NB4 (cell line): ENCODE data around the gene ARFGAP1.

ENCODE experiments used
- MAX ChIP-seq: IDR thresholded peaks from 2 replicates; pipeline ENCODE4 v1.6.1; 2011; ENCODE audit warnings: low read depth, low read length
- MYC ChIP-seq: IDR thresholded peaks from 2 replicates; pipeline ENCODE4 v1.6.1; 2011; ENCODE audit warnings: low read depth, low read length
- POLR2A ChIP-seq: IDR thresholded peaks from 2 replicates; pipeline ENCODE4 v1.6.1; 2011; ENCODE audit warnings: mild to moderate bottlenecking; ENCODE audit not compliant: insufficient read length; ENCODE audit errors: extremely low read depth
- TF ChIP-seq, protein P1 (sequence below): IDR thresholded peaks from one replicate; pipeline ENCODE4 v1.5.1; 2012; ENCODE audit warnings: low read depth, low read length

DNA sequence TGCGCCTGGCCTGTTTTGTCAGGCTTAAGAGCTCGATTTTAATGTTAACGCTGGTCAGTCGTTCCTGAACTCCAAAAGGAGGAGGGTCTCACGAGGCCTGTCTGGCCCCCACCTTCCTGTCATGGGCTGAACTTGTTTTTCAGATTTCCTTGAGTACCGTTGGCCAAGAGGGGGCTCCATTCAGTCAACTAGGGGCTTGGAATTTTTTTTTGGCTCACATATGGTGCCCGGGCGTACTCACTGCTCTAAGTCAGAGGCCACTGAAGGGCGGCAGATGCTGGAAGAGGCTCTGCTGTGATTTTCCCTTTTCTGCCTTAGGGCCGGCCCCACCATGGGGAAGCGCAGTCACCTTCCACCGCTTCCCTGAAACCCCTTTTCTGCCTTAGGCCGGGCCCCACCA lies 43.8 kb upstream of the ARFGAP1 start:
- TF ChIP-seq POLR2A, result no peak
- TF ChIP-seq MAX, result no peak
- TF ChIP-seq, protein P1, sequence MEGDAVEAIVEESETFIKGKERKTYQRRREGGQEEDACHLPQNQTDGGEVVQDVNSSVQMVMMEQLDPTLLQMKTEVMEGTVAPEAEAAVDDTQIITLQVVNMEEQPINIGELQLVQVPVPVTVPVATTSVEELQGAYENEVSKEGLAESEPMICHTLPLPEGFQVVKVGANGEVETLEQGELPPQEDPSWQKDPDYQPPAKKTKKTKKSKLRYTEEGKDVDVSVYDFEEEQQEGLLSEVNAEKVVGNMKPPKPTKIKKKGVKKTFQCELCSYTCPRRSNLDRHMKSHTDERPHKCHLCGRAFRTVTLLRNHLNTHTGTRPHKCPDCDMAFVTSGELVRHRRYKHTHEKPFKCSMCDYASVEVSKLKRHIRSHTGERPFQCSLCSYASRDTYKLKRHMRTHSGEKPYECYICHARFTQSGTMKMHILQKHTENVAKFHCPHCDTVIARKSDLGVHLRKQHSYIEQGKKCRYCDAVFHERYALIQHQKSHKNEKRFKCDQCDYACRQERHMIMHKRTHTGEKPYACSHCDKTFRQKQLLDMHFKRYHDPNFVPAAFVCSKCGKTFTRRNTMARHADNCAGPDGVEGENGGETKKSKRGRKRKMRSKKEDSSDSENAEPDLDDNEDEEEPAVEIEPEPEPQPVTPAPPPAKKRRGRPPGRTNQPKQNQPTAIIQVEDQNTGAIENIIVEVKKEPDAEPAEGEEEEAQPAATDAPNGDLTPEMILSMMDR, result no peak
- TF ChIP-seq MYC, result no peak
